Upper lobe of left lung (tissue), 6 donors: ENCODE measurements around the gene UNC13C. TPM values are rescaled to one million over a fixed set of nuclear protein-coding genes. Genes with fewer than 3 reads are reported as not detected.

ENCODE experiments used
- ATAC-seq, 2 donors: fragments of 200-7000 bp; cut with Tn5 transposase; one replicate each; pipeline ENCODE4 v1.9.1; 2022; ENCODE audit warnings: mild to moderate bottlenecking in 2 of 2, moderate library complexity in 2 of 2; ENCODE audit not compliant: low FRiP score in 2 of 2
- DNase-seq, 2 donors: peaks; one replicate each; pipeline ENCODE4 v3.0.0-alpha.2; 2019 to 2020
- H3K27ac ChIP-seq, 4 donors: fragments of 200-600 bp; sonication (generic); one replicate each; pipeline ENCODE4 v1.5.1; 2016 to 2019
- H3K27me3 ChIP-seq, 4 donors: fragments of 200-600 bp; sonication (generic); one replicate each; pipeline ENCODE4 v1.5.1; 2017 to 2019
- H3K36me3 ChIP-seq, 4 donors: fragments of 200-600 bp; sonication (generic); one replicate each; pipeline ENCODE4 v1.5.1; 2016 to 2019
- H3K4me1 ChIP-seq, 4 donors: fragments of 200-600 bp; sonication (generic); one replicate each; pipeline ENCODE4 v1.5.1; 2018 to 2019
- H3K4me3 ChIP-seq, 4 donors: fragments of 200-600 bp; sonication (generic); one replicate each; pipeline ENCODE4 v1.5.1; 2017 to 2019; ENCODE audit warnings: mild to moderate bottlenecking in 2 of 4, moderate library complexity in 1 of 4
- H3K9me3 ChIP-seq, 4 donors: fragments of 200-600 bp; sonication (generic); one replicate each; pipeline ENCODE4 v1.5.1; 2018 to 2019
- CTCF ChIP-seq, 6 experiments: fragments of 450-650 bp in 4 of 6; fragments of 200-600 bp in 2 of 6; sonication (generic) in 2 of 6; IDR thresholded peaks; one replicate each; pipeline ENCODE4 v1.5.1; 2016 to 2019; ENCODE audit warnings: antibody characterized with exemption in 6 of 6
- EP300 ChIP-seq, 4 donors: sonication (generic); formaldehyde crosslinking; IDR thresholded peaks; one replicate each; pipeline ENCODE4 v1.5.1; 2017; ENCODE audit warnings: antibody characterized with exemption in 4 of 4, control low read depth in 2 of 4
- POLR2A ChIP-seq, 4 donors: fragments of 450-650 bp; IDR thresholded peaks; one replicate each; pipeline ENCODE4 v1.5.1; 2016 to 2017; ENCODE audit warnings: antibody characterized with exemption in 4 of 4, mild to moderate bottlenecking in 2 of 4
- POLR2AphosphoS5 ChIP-seq, 2 donors: sonication (generic); formaldehyde crosslinking; IDR thresholded peaks; one replicate each; pipeline ENCODE4 v1.5.1; 2017; ENCODE audit warnings: antibody characterized with exemption in 2 of 2
- WGBS, 2 donors: methylation state at CpG; one replicate each; pipeline ENCODE4 v1.1.5; 2017 to 2018; 5-methylcytosine and 5-hydroxymethylcytosine counted together
- total RNA-seq, 6 donors: library from RNA; depleted of rRNA in 4 of 6; stranded (reverse); fragments of >200 nt in 4 of 6; gene quantifications; one replicate each; pipeline versions ENCODE4 v1.1.0 to v1.2.1, GENCODE V29; 2016 to 2021
- donor health status: DM: no; HTN: no; CAD: no; lungs with moderate emphysema.
- donor health status: DM: no; HTN: yes; CAD: no; lungs with severe emphysema.

The UNC13C gene
- total RNA-seq, 6 donors from 2014 or later: 0.07 to 1.0 (median 0.34) TPM

- DNase-seq (no peak), ATAC-seq (no peak)
- TF ChIP-seq EP300 (IDR thresholded peaks at IDR 0.05) (no peak), POLR2A (IDR thresholded peaks at IDR 0.05) (no peak), CTCF (IDR thresholded peaks at IDR 0.05) (no peak), POLR2AphosphoS5 (IDR thresholded peaks at IDR 0.05) (no peak)
- H3K9me3 ChIP-seq: no peaks in the 10 kb centered on the region
- no peaks in the 10 kb centered on the region for H3K36me3 ChIP-seq
- no peaks in the 10 kb centered on the region for H3K4me1 ChIP-seq
- H3K4me3 ChIP-seq: no peak overlapping the region
- WGBS, 2 donors: 90 to 92% methylated on average over 5 to 6 of the region's 6 CpGs
- H3K27me3 ChIP-seq: no peaks in the 10 kb centered on the region
- no peak overlapping the region for H3K27ac ChIP-seq
These were observed 304.1 kb downstream of the UNC13C start for GRCh38 chr15:54282228-54282836.

- no peak overlapping the region for H3K27ac ChIP-seq
- ATAC-seq (no peak), DNase-seq (no peak)
- H3K36me3 ChIP-seq: no peaks in the 10 kb centered on the region
- no peaks in the 10 kb centered on the region for H3K4me1 ChIP-seq
- H3K4me3 ChIP-seq: no peak overlapping the region
- H3K27me3 ChIP-seq: no peaks in the 10 kb centered on the region
- 47 to 55% methylated on average over 1 of the region's 1 CpG for WGBS, 2 donors
- no peak for TF ChIP-seq EP300 (IDR thresholded peaks at IDR 0.05)
- TF ChIP-seq POLR2AphosphoS5 (IDR thresholded peaks at IDR 0.05): no peak
- no peak for TF ChIP-seq CTCF (IDR thresholded peaks at IDR 0.05)
- no peaks in the 10 kb centered on the region for H3K9me3 ChIP-seq
These were observed 309.8 kb downstream of the UNC13C start for GRCh38 chr15:54288049-54288448.

GRCh38 chr15:54289590-54290136 is 311.4 kb downstream of the UNC13C start:
- no peak for ATAC-seq
- DNase-seq: no peak
- no peak for TF ChIP-seq POLR2AphosphoS5 (IDR thresholded peaks at IDR 0.05)
- Histone ChIP-seq H3K27me3 (no peaks in the 10 kb centered on the region), H3K4me3 (no peak overlapping the region), H3K4me1 (no peaks in the 10 kb centered on the region), H3K36me3 (no peaks in the 10 kb centered on the region), H3K27ac (no peak overlapping the region), H3K9me3 (no peaks in the 10 kb centered on the region)
- WGBS, 2 donors: 80 to 82% methylated on average over 4 of the region's 4 CpGs

- Histone ChIP-seq H3K9me3 (no peaks in the 10 kb centered on the region), H3K27ac (no peak overlapping the region), H3K4me1 (no peaks in the 10 kb centered on the region), H3K4me3 (no peak overlapping the region), H3K36me3 (no peaks in the 10 kb centered on the region), H3K27me3 (no peaks in the 10 kb centered on the region)
- DNase-seq (no peak), ATAC-seq (no peak)
- 83% methylated on average over 3 of the region's 3 CpGs for WGBS, 2 donors
- no peak for TF ChIP-seq POLR2AphosphoS5 (IDR thresholded peaks at IDR 0.05)
- no peak for TF ChIP-seq CTCF (IDR thresholded peaks at IDR 0.05)
- no peak for TF ChIP-seq POLR2A (IDR thresholded peaks at IDR 0.05)
- no peak for TF ChIP-seq EP300 (IDR thresholded peaks at IDR 0.05)
These were observed 320.2 kb downstream of the UNC13C start for GRCh38 chr15:54298396-54298795.

- no peaks in the 10 kb centered on the region for H3K9me3 ChIP-seq
- H3K27me3 ChIP-seq: no peaks in the 10 kb centered on the region
- no peaks in the 10 kb centered on the region for H3K4me1 ChIP-seq
- H3K4me3 ChIP-seq: no peak overlapping the region
- no peak for TF ChIP-seq POLR2A (IDR thresholded peaks at IDR 0.05)
- no peak for TF ChIP-seq POLR2AphosphoS5 (IDR thresholded peaks at IDR 0.05)
- TF ChIP-seq CTCF (IDR thresholded peaks at IDR 0.05): no peak
- H3K27ac ChIP-seq: no peak overlapping the region
- ATAC-seq: no peak
- H3K36me3 ChIP-seq: no peaks in the 10 kb centered on the region
- no peak for DNase-seq
- WGBS, 2 donors: 82 to 88% methylated on average over 3 of the region's 3 CpGs
These were observed 326.1 kb downstream of the UNC13C start for GRCh38 chr15:54304321-54304720.
